K562 (cell line): ENCODE results near the gene TBC1D1. TPM values are rescaled to one million over a fixed set of nuclear protein-coding genes. Genes with fewer than 3 reads are reported as not detected.

Source experiments
- ATAC-seq: fragments of 200-7000 bp; cut with Tn5 transposase; 3 replicates; pipeline ENCODE4 v1.9.1; 2020; ENCODE audit warnings: moderate library complexity
- BruUV-seq: library from RNA; stranded (reverse); fragments of 400-500 nt; replicated peaks from 2 replicates; lab custom pipeline; 2021; lab: Mats Ljungman, UMichigan
- CTCF ChIA-PET: fragments of 300-600 bp; formaldehyde crosslinking; extraction: SDS; loops from one replicate; lab custom pipeline; 2021; ENCODE audit warnings: low intra/inter-chr PET ratio; lab: Yijun Ruan, JAX
- POLR2A ChIA-PET: fragments of 300-600, 350-650 bp; sonication (Branson Sonifier 250); formaldehyde crosslinking; extraction: SDS; loops from one replicate; lab custom pipeline; 2021; ENCODE audit warnings: antibody characterized with exemption, inconsistent platforms; lab: Yijun Ruan, JAX
- DNase-seq, 4 experiments: peaks; one replicate each; pipeline versions ENCODE4 v3.0.0 to v3.0.0-alpha.2; 2011 to 2018; ENCODE audit warnings: low spot score in 3 of 4, mixed read lengths in 3 of 4; ENCODE audit errors: extremely low read depth in 1 of 4
- FAIRE-seq: peaks from 2 replicates; lab custom pipeline; 2011; peaks lifted over from hg19 to GRCh38; lab: Jason Lieb, UNC
- H2AFZ ChIP-seq: 2 replicates; pipeline ENCODE4 v1.6.0; 2011; ENCODE audit warnings: low read depth, low read length, control low read depth, inconsistent platforms
- H3K27ac ChIP-seq: fragments of 200-600 bp; 3 replicates; pipeline ENCODE4 v1.8.0; 2011; ENCODE audit warnings: low read depth, mild to moderate bottlenecking, control low read depth, inconsistent platforms, low read length, moderate library complexity, mixed read lengths; ENCODE audit errors: extremely low read depth
- H3K27me3 ChIP-seq, 2 experiments: fragments of 300-600 bp in 1 of 2; 2 replicates in 1 of 2; 3 replicates in 1 of 2; pipeline versions ENCODE4 v1.6.0 to v1.8.0; 2011; ENCODE audit warnings: inconsistent platforms in 2 of 2, low read length in 2 of 2, mild to moderate bottlenecking in 1 of 2, mixed read lengths in 1 of 2, moderate library complexity in 1 of 2; ENCODE audit not compliant: control insufficient read depth in 2 of 2, insufficient read depth in 2 of 2
- H3K36me3 ChIP-seq: fragments of 300-600 bp; 3 replicates; pipeline ENCODE4 v1.8.0; 2011; ENCODE audit warnings: mild to moderate bottlenecking, low read length, inconsistent platforms; ENCODE audit not compliant: control insufficient read depth, insufficient read depth
- H3K4me1 ChIP-seq, 2 experiments: fragments of 200-600 bp in 1 of 2; replicated peaks in 1 of 2; 2 replicates in 1 of 2; 3 replicates in 1 of 2; pipeline versions ENCODE4 v1.5.1 to v1.8.0; 2011; ENCODE audit warnings: inconsistent platforms in 2 of 2, low read length in 2 of 2, mild to moderate bottlenecking in 1 of 2, mixed read lengths in 1 of 2, moderate library complexity in 1 of 2; ENCODE audit not compliant: control insufficient read depth in 2 of 2, insufficient read depth in 2 of 2
- H3K4me2 ChIP-seq: 2 replicates; pipeline ENCODE4 v1.6.1; 2011; ENCODE audit warnings: low read length, control low read depth, inconsistent platforms, mixed read lengths; ENCODE audit not compliant: insufficient read depth
- H3K4me3 ChIP-seq: fragments of 200-600 bp; sonication (generic), shearing (Covaris generic); 2 replicates; pipeline ENCODE4 v1.5.1; 2016; ENCODE audit warnings: control low read depth, inconsistent platforms
- H3K79me2 ChIP-seq: fragments of 200-600 bp; 3 replicates; pipeline ENCODE4 v1.8.0; 2011; ENCODE audit warnings: low read length, inconsistent platforms; ENCODE audit not compliant: control insufficient read depth, insufficient read depth
- H3K9ac ChIP-seq, 2 experiments: 2 replicates each; pipeline versions ENCODE4 v1.6.0 to v1.6.1; 2011; ENCODE audit warnings: low read depth in 2 of 2, low read length in 2 of 2, control low read depth in 1 of 2, inconsistent platforms in 1 of 2, mild to moderate bottlenecking in 1 of 2, mixed read lengths in 1 of 2; ENCODE audit not compliant: insufficient read depth in 1 of 2
- H3K9me1 ChIP-seq: one replicate; pipeline ENCODE4 v1.6.0; 2011; ENCODE audit warnings: inconsistent platforms, mild to moderate bottlenecking, low read length, moderate library complexity; ENCODE audit not compliant: control insufficient read depth, insufficient read depth
- H3K9me3 ChIP-seq: replicated peaks from 2 replicates; pipeline ENCODE4 v1.5.1; 2011; ENCODE audit warnings: low read depth, low read length, inconsistent platforms; ENCODE audit not compliant: control insufficient read depth, insufficient read depth
- H4K20me1 ChIP-seq: replicated peaks from 2 replicates; pipeline ENCODE4 v1.6.1; 2011; ENCODE audit warnings: low read length, inconsistent platforms, mixed read lengths; ENCODE audit not compliant: control insufficient read depth, insufficient read depth
- MBD2 ChIP-seq: sonication (generic); IDR thresholded peaks from 2 replicates; pipeline ENCODE4 v1.6.1; 2016; ENCODE audit warnings: low read depth, borderline replicate concordance
- MYNN ChIP-seq, 2 experiments: sonication (generic); formaldehyde crosslinking in 1 of 2; IDR thresholded peaks; 2 replicates each; pipeline versions ENCODE4 v1.5.0 to v1.6.1; 2016 to 2020; ENCODE audit warnings: antibody characterized with exemption in 1 of 2, missing genetic modification reagents in 1 of 2
- NONO ChIP-seq, 2 experiments: fragments of 200-400 bp in 1 of 2; fragments of 450-650 bp in 1 of 2; formaldehyde crosslinking in 1 of 2; IDR thresholded peaks; 2 replicates each; pipeline ENCODE4 v1.6.1; 2017; ENCODE audit warnings: low read depth in 2 of 2, mild to moderate bottlenecking in 2 of 2, moderate library complexity in 2 of 2, low read length in 1 of 2
- WGBS: fragments of 100-300 bp; shearing (Covaris generic); methylation state at CpG from one replicate; pipeline ENCODE4 v1.1.6; 2016; ENCODE audit warnings: low coverage, mixed read lengths; ENCODE audit not compliant: insufficient coverage; ENCODE audit errors: missing lambda C conversion rate; 5-methylcytosine and 5-hydroxymethylcytosine counted together
- in situ Hi-C: fragments of 300-500 bp; cut with MboI; formaldehyde crosslinking; loops from 4 replicates; pipeline ENCODE4 v1.15.0; 2018; ENCODE audit warnings: inconsistent platforms, mixed read lengths
- intact Hi-C: fragments of 100-400 bp; cut with micrococcal nuclease; formaldehyde crosslinking; loops from 2 replicates; pipeline ENCODE4 v1.14.2; 2022
- polyA plus RNA-seq, 8 experiments: library from polyadenylated mRNA; depleted of rRNA in 4 of 8; stranded (reverse) in 5 of 8; unstranded in 3 of 8; fragments of >200 nt; fragmentation: Nextera tagmentation in 2 of 8; fragmentation: Illumina TruSeq in 1 of 8; extraction: Ambion mirVana in 2 of 8; extraction: Trizol in 1 of 8; gene quantifications; 2 replicates each; pipeline versions ENCODE4 v1.2.1 to v1.2.3, GENCODE V29; 2011 to 2014; ENCODE audit warnings: inconsistent platforms in 1 of 8, missing spikeins in 1 of 8
- total RNA-seq, 7 experiments: library from RNA; depleted of rRNA in 6 of 7; stranded (reverse); fragments of >200 nt in 6 of 7; fragmentation: Illumina TruSeq in 2 of 7; extraction: Trizol in 2 of 7; gene quantifications; 2 replicates each; pipeline versions ENCODE4 v1.2.1 to v1.2.3, GENCODE V29; 2011 to 2021; ENCODE audit warnings: low replicate concordance in 1 of 7
- TF ChIP-seq, protein P1 (sequence below): fragments of 250-450 bp; sonication (Bioruptor Pico); IDR thresholded peaks from 2 replicates; pipeline ENCODE4 v1.5.1; 2021; ENCODE audit warnings: mild to moderate bottlenecking
- TF ChIP-seq, protein P2 (sequence below), 2 experiments: IDR thresholded peaks; 2 replicates each; pipeline ENCODE4 v1.6.1; 2012; ENCODE audit warnings: improper control_type of control experiment in 2 of 2, low read depth in 2 of 2, low read length in 2 of 2, borderline replicate concordance in 1 of 2
- TF ChIP-seq, protein P3 (sequence below): fragments of 150-350 bp; conservative IDR thresholded peaks from 2 replicates; pipeline ENCODE4 v1.6.1; 2014; ENCODE audit warnings: low read length
- TF ChIP-seq, protein P4 (sequence below): fragments of 250-450 bp; sonication (Bioruptor Pico); IDR thresholded peaks from 2 replicates; pipeline ENCODE4 v1.4.0; 2020; ENCODE audit warnings: mild to moderate bottlenecking, moderate library complexity

TBC1D1 gene
- total and polyA plus RNA-seq, 9 of the 15 experiments (the other 6 are each of a cell fraction or from before 2014, with no cell fraction given): 0.59 to 14.2 (median 8.8) TPM

DNA sequence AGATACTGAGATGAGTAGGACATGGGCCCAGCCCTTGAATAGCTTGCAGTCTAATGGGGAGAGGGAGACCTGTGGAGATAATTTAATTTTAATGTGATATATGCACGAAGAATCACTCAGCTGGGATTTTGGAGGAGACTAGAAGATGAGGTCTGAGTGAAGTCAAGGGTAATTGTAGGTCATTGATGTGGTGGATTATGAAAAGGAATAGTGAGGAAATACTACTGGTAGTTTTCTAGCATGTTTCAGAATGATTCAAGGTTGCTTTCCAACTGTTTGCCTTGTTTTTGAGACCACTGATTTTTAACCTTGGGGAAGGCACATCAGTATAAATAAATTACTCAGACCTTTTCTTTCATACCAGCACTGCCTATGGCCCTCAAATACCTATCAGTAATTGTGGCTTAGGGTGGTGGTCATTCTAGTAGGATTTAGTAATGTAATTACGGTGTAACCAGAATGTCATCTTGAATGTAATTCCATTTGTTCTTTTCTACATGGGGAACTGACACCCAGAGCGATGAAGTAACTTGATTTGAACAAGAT is 94.9 kb downstream of the TBC1D1 start:
- Histone ChIP-seq H3K9me1 (no peaks in the 10 kb centered on the region), H3K27me3 (peaks cover 9 to 17% of the 10 kb centered on the region in 2 experiments; a peak in 4 of 5 replicates), H3K79me2 (no peaks in the 10 kb centered on the region), H3K27ac (no peak overlapping the region), H2AFZ (no peak overlapping the region), H4K20me1 (no peaks in the 10 kb centered on the region), H3K9ac (no peak overlapping the region), H3K4me1 (no peaks in the 10 kb centered on the region), H3K36me3 (no peaks in the 10 kb centered on the region), H3K4me2 (no peak overlapping the region), H3K4me3 (no peak overlapping the region), H3K9me3 (no peaks in the 10 kb centered on the region)
- FAIRE-seq (no peak), DNase-seq (no peak), ATAC-seq (no peak)
- POLR2A ChIA-PET: interaction anchor here (1.3 kb wide), 1 partner anchor 24 kb away, joined by 3 read pairs; no protein-coding TSS in a partner anchor
- 0% methylated on average over 3 of the region's 3 CpGs for WGBS
- in situ Hi-C loops (no loop called here), intact Hi-C loops (no loop called here)
- CTCF ChIA-PET: no interaction called here
- TF ChIP-seq, protein P1, sequence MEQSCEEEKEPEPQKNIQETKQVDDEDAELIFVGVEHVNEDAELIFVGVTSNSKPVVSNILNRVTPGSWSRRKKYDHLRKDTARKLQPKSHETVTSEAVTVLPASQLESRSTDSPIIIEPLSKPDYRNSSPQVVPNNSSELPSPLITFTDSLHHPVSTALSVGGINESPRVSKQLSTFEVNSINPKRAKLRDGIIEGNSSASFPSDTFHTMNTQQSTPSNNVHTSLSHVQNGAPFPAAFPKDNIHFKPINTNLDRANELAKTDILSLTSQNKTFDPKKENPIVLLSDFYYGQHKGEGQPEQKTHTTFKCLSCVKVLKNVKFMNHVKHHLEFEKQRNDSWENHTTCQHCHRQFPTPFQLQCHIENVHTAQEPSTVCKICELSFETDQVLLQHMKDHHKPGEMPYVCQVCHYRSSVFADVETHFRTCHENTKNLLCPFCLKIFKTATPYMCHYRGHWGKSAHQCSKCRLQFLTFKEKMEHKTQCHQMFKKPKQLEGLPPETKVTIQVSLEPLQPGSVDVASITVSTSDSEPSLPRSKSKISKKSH (CRISPR knock-in tag): no peak
- TF ChIP-seq NONO (IDR thresholded peaks at IDR 0.05; ENCODE audit: low read depth in 2 of 2, low read length in 1 of 2): no peak
- no peak for TF ChIP-seq MYNN (IDR thresholded peaks at IDR 0.05)
- no peak for TF ChIP-seq MYNN (CRISPR knock-in tag; IDR thresholded peaks at IDR 0.05)
- TF ChIP-seq MBD2: no peak
- TF ChIP-seq, protein P2, sequence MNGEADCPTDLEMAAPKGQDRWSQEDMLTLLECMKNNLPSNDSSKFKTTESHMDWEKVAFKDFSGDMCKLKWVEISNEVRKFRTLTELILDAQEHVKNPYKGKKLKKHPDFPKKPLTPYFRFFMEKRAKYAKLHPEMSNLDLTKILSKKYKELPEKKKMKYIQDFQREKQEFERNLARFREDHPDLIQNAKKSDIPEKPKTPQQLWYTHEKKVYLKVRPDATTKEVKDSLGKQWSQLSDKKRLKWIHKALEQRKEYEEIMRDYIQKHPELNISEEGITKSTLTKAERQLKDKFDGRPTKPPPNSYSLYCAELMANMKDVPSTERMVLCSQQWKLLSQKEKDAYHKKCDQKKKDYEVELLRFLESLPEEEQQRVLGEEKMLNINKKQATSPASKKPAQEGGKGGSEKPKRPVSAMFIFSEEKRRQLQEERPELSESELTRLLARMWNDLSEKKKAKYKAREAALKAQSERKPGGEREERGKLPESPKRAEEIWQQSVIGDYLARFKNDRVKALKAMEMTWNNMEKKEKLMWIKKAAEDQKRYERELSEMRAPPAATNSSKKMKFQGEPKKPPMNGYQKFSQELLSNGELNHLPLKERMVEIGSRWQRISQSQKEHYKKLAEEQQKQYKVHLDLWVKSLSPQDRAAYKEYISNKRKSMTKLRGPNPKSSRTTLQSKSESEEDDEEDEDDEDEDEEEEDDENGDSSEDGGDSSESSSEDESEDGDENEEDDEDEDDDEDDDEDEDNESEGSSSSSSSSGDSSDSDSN (IDR thresholded peaks at IDR 0.05; ENCODE audit: borderline replicate concordance in 1 of 2, low read depth in 2 of 2, low read length in 2 of 2): no peak
- TF ChIP-seq, protein P3, sequence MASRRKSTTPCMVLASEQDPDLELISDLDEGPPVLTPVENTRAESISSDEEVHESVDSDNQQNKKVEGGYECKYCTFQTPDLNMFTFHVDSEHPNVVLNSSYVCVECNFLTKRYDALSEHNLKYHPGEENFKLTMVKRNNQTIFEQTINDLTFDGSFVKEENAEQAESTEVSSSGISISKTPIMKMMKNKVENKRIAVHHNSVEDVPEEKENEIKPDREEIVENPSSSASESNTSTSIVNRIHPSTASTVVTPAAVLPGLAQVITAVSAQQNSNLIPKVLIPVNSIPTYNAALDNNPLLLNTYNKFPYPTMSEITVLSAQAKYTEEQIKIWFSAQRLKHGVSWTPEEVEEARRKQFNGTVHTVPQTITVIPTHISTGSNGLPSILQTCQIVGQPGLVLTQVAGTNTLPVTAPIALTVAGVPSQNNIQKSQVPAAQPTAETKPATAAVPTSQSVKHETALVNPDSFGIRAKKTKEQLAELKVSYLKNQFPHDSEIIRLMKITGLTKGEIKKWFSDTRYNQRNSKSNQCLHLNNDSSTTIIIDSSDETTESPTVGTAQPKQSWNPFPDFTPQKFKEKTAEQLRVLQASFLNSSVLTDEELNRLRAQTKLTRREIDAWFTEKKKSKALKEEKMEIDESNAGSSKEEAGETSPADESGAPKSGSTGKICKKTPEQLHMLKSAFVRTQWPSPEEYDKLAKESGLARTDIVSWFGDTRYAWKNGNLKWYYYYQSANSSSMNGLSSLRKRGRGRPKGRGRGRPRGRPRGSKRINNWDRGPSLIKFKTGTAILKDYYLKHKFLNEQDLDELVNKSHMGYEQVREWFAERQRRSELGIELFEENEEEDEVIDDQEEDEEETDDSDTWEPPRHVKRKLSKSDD: no peak
- TF ChIP-seq, protein P4, sequence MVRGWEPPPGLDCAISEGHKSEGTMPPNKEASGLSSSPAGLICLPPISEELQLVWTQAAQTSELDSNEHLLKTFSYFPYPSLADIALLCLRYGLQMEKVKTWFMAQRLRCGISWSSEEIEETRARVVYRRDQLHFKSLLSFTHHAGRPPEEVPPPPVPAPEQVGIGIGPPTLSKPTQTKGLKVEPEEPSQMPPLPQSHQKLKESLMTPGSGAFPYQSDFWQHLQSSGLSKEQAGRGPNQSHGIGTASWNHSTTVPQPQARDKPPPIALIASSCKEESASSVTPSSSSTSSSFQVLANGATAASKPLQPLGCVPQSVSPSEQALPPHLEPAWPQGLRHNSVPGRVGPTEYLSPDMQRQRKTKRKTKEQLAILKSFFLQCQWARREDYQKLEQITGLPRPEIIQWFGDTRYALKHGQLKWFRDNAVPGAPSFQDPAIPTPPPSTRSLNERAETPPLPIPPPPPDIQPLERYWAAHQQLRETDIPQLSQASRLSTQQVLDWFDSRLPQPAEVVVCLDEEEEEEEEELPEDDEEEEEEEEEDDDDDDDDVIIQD (CRISPR knock-in tag): no peak
- no TSS peak for BruUV-seq
